H1 (cell line): ENCODE results near the gene PAXIP1. TPM values are rescaled to one million over a fixed set of nuclear protein-coding genes. Genes with fewer than 3 reads are reported as not detected.

Experiments used
- CTCF ChIA-PET: fragments of 300-600 bp; sonication (Branson Sonifier 250); formaldehyde crosslinking; loops from one replicate; lab custom pipeline; 2021; ENCODE audit not compliant: partially characterized antibody; lab: Charles Lee
- POLR2A ChIA-PET: fragments of 300-600 bp; sonication (Branson Sonifier 250); formaldehyde crosslinking; loops from one replicate; lab custom pipeline; 2021; ENCODE audit warnings: inconsistent platforms; ENCODE audit not compliant: partially characterized antibody; lab: Charles Lee
- DNase-seq, 2 experiments: peaks; one replicate each; pipeline versions ENCODE4 v3.0.0 to v3.0.0-alpha.2; 2010 to 2022; ENCODE audit warnings: low spot score in 2 of 2, low read depth in 1 of 2, mixed read lengths in 1 of 2
- FAIRE-seq: peaks from 2 replicates; lab custom pipeline; 2011; peaks lifted over from hg19 to GRCh38; lab: Jason Lieb, UNC
- H2AFZ ChIP-seq: 2 replicates; pipeline ENCODE4 v1.8.1; 2012; ENCODE audit warnings: low read length, inconsistent platforms
- H2AK5ac ChIP-seq: 2 replicates; pipeline ENCODE4 v1.6.1; 2013; ENCODE audit warnings: low read depth, low read length
- H2BK120ac ChIP-seq: replicated peaks from 2 replicates; pipeline ENCODE3; 2013; ENCODE audit warnings: low read depth, low read length, inconsistent platforms
- H2BK12ac ChIP-seq: 2 replicates; pipeline ENCODE4 v1.6.1; 2013; ENCODE audit warnings: low read depth, low read length
- H2BK15ac ChIP-seq: 2 replicates; pipeline ENCODE4 v1.6.1; 2013; ENCODE audit warnings: low read length
- H2BK20ac ChIP-seq: 2 replicates; pipeline ENCODE4 v1.6.1; 2013; ENCODE audit warnings: low read length
- H2BK5ac ChIP-seq: 2 replicates; pipeline ENCODE4 v1.6.1; 2013; ENCODE audit warnings: low read depth, low read length
- H3K14ac ChIP-seq: 2 replicates; pipeline ENCODE4 v1.6.1; 2013; ENCODE audit warnings: inconsistent platforms; ENCODE audit not compliant: insufficient read length
- H3K18ac ChIP-seq: 2 replicates; pipeline ENCODE4 v1.6.1; 2013; ENCODE audit warnings: low read length; ENCODE audit errors: extremely low read depth
- H3K23ac ChIP-seq: 2 replicates; pipeline ENCODE4 v1.6.1; 2013; ENCODE audit warnings: inconsistent platforms; ENCODE audit not compliant: insufficient read length
- H3K23me2 ChIP-seq: 2 replicates; pipeline ENCODE4 v1.6.1; 2013; ENCODE audit warnings: low read depth, low read length
- H3K27ac ChIP-seq: 2 replicates; pipeline ENCODE4 v1.6.1; 2011; ENCODE audit warnings: low read depth, low read length, inconsistent platforms
- H3K27me3 ChIP-seq, 4 experiments: replicated peaks in 1 of 4; 1 replicate in 1 of 4; 2 replicates in 3 of 4; pipeline versions ENCODE4 v1.6.1 to v1.8.1; 2011 to 2013; ENCODE audit warnings: low read length in 3 of 4, mild to moderate bottlenecking in 3 of 4, inconsistent platforms in 2 of 4, mixed read lengths in 2 of 4, moderate library complexity in 1 of 4; ENCODE audit not compliant: control insufficient read depth in 3 of 4, insufficient read depth in 3 of 4; ENCODE audit errors: extremely low read depth in 1 of 4
- H3K36me3 ChIP-seq, 4 experiments: 2 replicates each; pipeline versions ENCODE4 v1.6.1 to v1.8.1; 2011 to 2013; ENCODE audit warnings: mild to moderate bottlenecking in 4 of 4, low read length in 3 of 4, moderate library complexity in 2 of 4, control low read depth in 1 of 4, inconsistent platforms in 1 of 4; ENCODE audit not compliant: insufficient read depth in 4 of 4, control insufficient read depth in 2 of 4
- H3K4ac ChIP-seq: replicated peaks from 2 replicates; pipeline ENCODE3; 2013; ENCODE audit warnings: low read length, low read depth, mixed read lengths, inconsistent platforms; ENCODE audit not compliant: insufficient read length
- H3K4me1 ChIP-seq, 4 experiments: replicated peaks in 1 of 4; 1 replicate in 1 of 4; 2 replicates in 3 of 4; pipeline versions ENCODE4 v1.6.1 to v1.8.1; 2011 to 2013; ENCODE audit warnings: low read length in 3 of 4, inconsistent platforms in 2 of 4, mixed read lengths in 1 of 4; ENCODE audit not compliant: insufficient read depth in 4 of 4, control insufficient read depth in 3 of 4
- H3K4me2 ChIP-seq, 2 experiments: 2 replicates each; pipeline versions ENCODE4 v1.6.1 to v1.8.1; 2011 to 2013; ENCODE audit warnings: low read depth in 2 of 2, low read length in 2 of 2, control low read depth in 1 of 2, inconsistent platforms in 1 of 2, mild to moderate bottlenecking in 1 of 2; ENCODE audit not compliant: insufficient read depth in 1 of 2
- H3K4me3 ChIP-seq, 4 experiments: fragments of 200-600, 300-600 bp in 1 of 4; sonication (generic), shearing (Covaris generic), sonication (Bioruptor Twin) in 1 of 4; 2 replicates each; pipeline versions ENCODE4 v1.5.1 to v1.8.1; 2011 to 2016; ENCODE audit warnings: low read length in 4 of 4, low read depth in 3 of 4, control low read depth in 2 of 4, inconsistent platforms in 2 of 4, mild to moderate bottlenecking in 2 of 4, mixed read lengths in 1 of 4, moderate library complexity in 1 of 4; ENCODE audit not compliant: insufficient read depth in 2 of 4; ENCODE audit errors: extremely low read depth in 1 of 4
- H3K56ac ChIP-seq: replicated peaks from 2 replicates; pipeline ENCODE3; 2013; ENCODE audit warnings: low read depth, mild to moderate bottlenecking, mixed read lengths, low read length, inconsistent platforms; ENCODE audit not compliant: insufficient read length
- H3K79me1 ChIP-seq: 2 replicates; pipeline ENCODE4 v1.6.1; 2013; ENCODE audit warnings: low read depth, low read length, control low read depth
- H3K79me2 ChIP-seq, 2 experiments: 2 replicates each; pipeline versions ENCODE4 v1.6.1 to v1.8.1; 2012 to 2013; ENCODE audit warnings: low read length in 2 of 2, mild to moderate bottlenecking in 2 of 2, inconsistent platforms in 1 of 2; ENCODE audit not compliant: insufficient read depth in 2 of 2, control insufficient read depth in 1 of 2
- H3K9ac ChIP-seq, 4 experiments: replicated peaks in 1 of 4; 1 replicate in 1 of 4; 2 replicates in 3 of 4; pipeline versions ENCODE4 v1.6.1 to v1.8.1; 2011 to 2013; ENCODE audit warnings: low read depth in 3 of 4, low read length in 3 of 4, control low read depth in 2 of 4, mild to moderate bottlenecking in 2 of 4, moderate library complexity in 2 of 4, inconsistent platforms in 1 of 4; ENCODE audit errors: extremely low read depth in 1 of 4
- H3K9me3 ChIP-seq, 2 experiments: 2 replicates each; pipeline versions ENCODE4 v1.6.1 to v1.8.1; 2012 to 2013; ENCODE audit warnings: mild to moderate bottlenecking in 2 of 2, moderate library complexity in 2 of 2, control low read depth in 1 of 2, inconsistent platforms in 1 of 2, low read depth in 1 of 2, low read length in 1 of 2, mixed read lengths in 1 of 2; ENCODE audit not compliant: insufficient read depth in 2 of 2
- H4K20me1 ChIP-seq, 2 experiments: replicated peaks in 1 of 2; 2 replicates each; pipeline versions ENCODE3 to v1.8.1; 2011 to 2013; ENCODE audit warnings: inconsistent platforms in 2 of 2, low read length in 2 of 2, mild to moderate bottlenecking in 1 of 2; ENCODE audit not compliant: insufficient read depth in 2 of 2, control insufficient read depth in 1 of 2
- H4K5ac ChIP-seq: 2 replicates; pipeline ENCODE4 v1.6.1; 2013; ENCODE audit warnings: low read length, low read depth, mixed read lengths, inconsistent platforms; ENCODE audit not compliant: insufficient read length
- H4K8ac ChIP-seq: 2 replicates; pipeline ENCODE4 v1.8.0; 2013; ENCODE audit warnings: mild to moderate bottlenecking, moderate library complexity, low read length, inconsistent platforms; ENCODE audit not compliant: insufficient read depth; ENCODE audit errors: extremely low read depth
- H4K91ac ChIP-seq: replicated peaks from 2 replicates; pipeline ENCODE3; 2013; ENCODE audit warnings: low read length, mixed read lengths, inconsistent platforms; ENCODE audit not compliant: insufficient read length
- E2F6 ChIP-seq: IDR thresholded peaks from 2 replicates; pipeline ENCODE4 v1.6.1; 2012; ENCODE audit warnings: inconsistent platforms
- EGR1 ChIP-seq: IDR thresholded peaks from 2 replicates; pipeline ENCODE4 v1.6.1; 2011; ENCODE audit warnings: low read depth, low read length, borderline replicate concordance
- FOSL1 ChIP-seq: IDR thresholded peaks from 2 replicates; pipeline ENCODE4 v1.6.1; 2011; ENCODE audit warnings: mild to moderate bottlenecking, low read depth, low read length, moderate library complexity; ENCODE audit not compliant: insufficient read depth
- HDAC6 ChIP-seq: IDR thresholded peaks from one replicate; pipeline ENCODE4 v1.7.1; 2012; ENCODE audit warnings: low read depth, mild to moderate bottlenecking, inconsistent platforms, low read length, moderate library complexity
- JUND ChIP-seq: IDR thresholded peaks from 2 replicates; pipeline ENCODE4 v1.6.1; 2011; ENCODE audit warnings: mild to moderate bottlenecking, improper control_type of control experiment, low read length
- KDM5A ChIP-seq: fragments of 200-600 bp; IDR thresholded peaks from 2 replicates; pipeline ENCODE4 v1.7.1; 2012; ENCODE audit warnings: mild to moderate bottlenecking, low read length, inconsistent platforms, mixed read lengths
- POU5F1 ChIP-seq: IDR thresholded peaks from 2 replicates; pipeline ENCODE4 v1.6.1; 2011; ENCODE audit warnings: low read depth, mild to moderate bottlenecking, low read length, moderate library complexity
- SAP30 ChIP-seq: fragments of 300-600 bp; sonication (generic); IDR thresholded peaks from 2 replicates; pipeline ENCODE4 v1.7.1; 2012; ENCODE audit warnings: low read length, moderate library complexity, mild to moderate bottlenecking, inconsistent platforms; ENCODE audit not compliant: insufficient read depth, insufficient replicate concordance
- SP1 ChIP-seq: IDR thresholded peaks from 2 replicates; pipeline ENCODE4 v1.6.1; 2011; ENCODE audit warnings: low read depth, low read length
- SP2 ChIP-seq: IDR thresholded peaks from 2 replicates; pipeline ENCODE4 v1.6.1; 2012; ENCODE audit warnings: mild to moderate bottlenecking, low read length, inconsistent platforms
- SP4 ChIP-seq: IDR thresholded peaks from 2 replicates; pipeline ENCODE4 v1.6.1; 2012; ENCODE audit warnings: low read length, inconsistent platforms
- SUZ12 ChIP-seq: fragments of 200-600 bp; sonication (generic); IDR thresholded peaks from 2 replicates; pipeline ENCODE4 v1.6.1; 2012; ENCODE audit warnings: mild to moderate bottlenecking, inconsistent platforms, low read length, moderate library complexity, mixed read lengths
- YY1 ChIP-seq: IDR thresholded peaks from 2 replicates; pipeline ENCODE4 v1.6.1; 2011; ENCODE audit warnings: low read depth, mild to moderate bottlenecking, low read length
- WGBS, 2 experiments: shearing (Covaris generic) in 1 of 2; methylation state at CpG; one replicate each; pipeline versions ENCODE4 v1.1.6 to v1.1.7; 2013 to 2015; ENCODE audit warnings: low lambda C conversion rate in 2 of 2, mixed read lengths in 2 of 2, inconsistent platforms in 1 of 2, low coverage in 1 of 2, missing lambda C conversion rate in 1 of 2; ENCODE audit not compliant: insufficient replicate concordance in 2 of 2, insufficient coverage in 1 of 2, insufficient read length in 1 of 2; ENCODE audit errors: extremely low coverage in 1 of 2, missing lambda C conversion rate in 1 of 2; 5-methylcytosine and 5-hydroxymethylcytosine counted together
- polyA plus RNA-seq, 7 experiments: library from polyadenylated mRNA; depleted of rRNA in 3 of 7; stranded (reverse) in 5 of 7; unstranded in 2 of 7; fragments of >200 nt in 5 of 7; fragments of 200-250 nt in 2 of 7; gene quantifications; 1 replicate in 5 of 7; 2 replicates in 1 of 7; 4 replicates in 1 of 7; pipeline versions ENCODE4 v1.2.1 to v1.2.3, GENCODE V29; 2011 to 2013; ENCODE audit warnings: missing spikeins in 2 of 7, mixed read lengths in 2 of 7
- total RNA-seq: library from RNA; stranded (reverse); fragmentation: NEBNext Ultra II Directional; extraction: Animal tissue kit (Norgen Biotek cat#: 25700); gene quantifications from 2 replicates; pipeline ENCODE4 v1.2.1, GENCODE V29; 2021

Gene PAXIP1
- total and polyA plus RNA-seq, 2 of the 8 experiments (the other 6 are each of a cell fraction or from before 2014, with no cell fraction given), result 32.4 to 32.8 TPM

GRCh38 chr7:154977250-154977649 lies 25.7 kb downstream of the PAXIP1 start:
- H2BK15ac ChIP-seq, result no peak overlapping the region
- H4K20me1 ChIP-seq, result peaks cover 4 to 7% of the 10 kb centered on the region in 2 experiments
- H3K23ac ChIP-seq, result no peak overlapping the region
- no peak overlapping the region for H2BK20ac ChIP-seq
- H3K9ac ChIP-seq, result no peak overlapping the region
- no peak for DNase-seq
- TF ChIP-seq SP2 (no peak), HDAC6 (no peak), YY1 (no peak), FOSL1 (no peak), SUZ12 (no peak), SAP30 (no peak), E2F6 (no peak), KDM5A (no peak), POU5F1 (no peak), JUND (no peak), SP4 (no peak), EGR1 (no peak), SP1 (no peak)
- no peak overlapping the region for H3K14ac ChIP-seq
- H4K8ac ChIP-seq, result no peak overlapping the region
- H2BK5ac ChIP-seq, result no peak overlapping the region
- H4K91ac ChIP-seq, result no peak overlapping the region
- H3K27me3 ChIP-seq, result no peaks in the 10 kb centered on the region
- no peak overlapping the region for H4K5ac ChIP-seq
- H3K4ac ChIP-seq, result no peak overlapping the region
- FAIRE-seq, result no peak
- no peaks in the 10 kb centered on the region for H3K9me3 ChIP-seq
- no peaks in the 10 kb centered on the region for H3K4me1 ChIP-seq
- CTCF ChIA-PET, result interaction anchor here (0.6 to 3.2 kb wide), 7 partner anchors 13 to 1447 kb away, joined by 3 to 14 read pairs (median 5); no protein-coding TSS in a partner anchor
- H3K4me2 ChIP-seq, result no peak overlapping the region
- H2AK5ac ChIP-seq, result no peak overlapping the region
- H2BK12ac ChIP-seq, result no peak overlapping the region
- 93% methylated on average over 6 of the region's 6 CpGs; no CpG with 5 or more reads in 1 of the 2 experiments for WGBS, 2 experiments
- no peak overlapping the region for H3K27ac ChIP-seq
- H3K4me3 ChIP-seq, result no peak overlapping the region
- peaks cover 8 to 38% (median 13%) of the 10 kb centered on the region in 4 experiments; a peak in 7 of 8 replicates for H3K36me3 ChIP-seq
- peaks cover 2 to 23% of the 10 kb centered on the region in 2 experiments; a peak in 2 of 4 replicates for H3K79me2 ChIP-seq
- peaks cover 6% of the 10 kb centered on the region; the same call in 1 of the 2 replicates for H3K79me1 ChIP-seq
- H2BK120ac ChIP-seq, result no peak overlapping the region
- H3K18ac ChIP-seq, result no peak overlapping the region
- no peak overlapping the region for H2AFZ ChIP-seq
- no peak overlapping the region for H3K56ac ChIP-seq
- H3K23me2 ChIP-seq, result no peaks in the 10 kb centered on the region
- POLR2A ChIA-PET, result interaction anchor here (1.6 kb wide), 2 partner anchors 10 to 14 kb away, joined by 4 to 7 read pairs; no protein-coding TSS in a partner anchor
